DND-41 (cell line): ENCODE results near the gene LURAP1L.

ENCODE experiments used
- CTCF ChIP-seq: IDR thresholded peaks from 2 replicates; pipeline ENCODE4 v1.5.1; 2012; ENCODE audit warnings: borderline replicate concordance, low read length, moderate library complexity, mild to moderate bottlenecking; ENCODE audit not compliant: poor library complexity, severe bottlenecking; ENCODE audit errors: extremely low read depth
- EZH2 ChIP-seq: IDR thresholded peaks from 3 replicates; pipeline ENCODE4 v1.6.1; 2012; ENCODE audit warnings: borderline replicate concordance, low read depth, mild to moderate bottlenecking, moderate library complexity, low read length, inconsistent platforms; ENCODE audit not compliant: severe bottlenecking

- TF ChIP-seq CTCF (no peak), EZH2 (no peak)
Measured at GRCh38 chr9:12855066-12855465, 80.2 kb downstream of the LURAP1L start.
